Astrocyte of the hippocampus (primary cell): ENCODE results near the gene TMEM63A.

Experiments used
- DNase-seq: peaks from one replicate; pipeline ENCODE4 v3.0.0; 2011; ENCODE audit warnings: low read depth, low spot score

The TMEM63A gene

DNA sequence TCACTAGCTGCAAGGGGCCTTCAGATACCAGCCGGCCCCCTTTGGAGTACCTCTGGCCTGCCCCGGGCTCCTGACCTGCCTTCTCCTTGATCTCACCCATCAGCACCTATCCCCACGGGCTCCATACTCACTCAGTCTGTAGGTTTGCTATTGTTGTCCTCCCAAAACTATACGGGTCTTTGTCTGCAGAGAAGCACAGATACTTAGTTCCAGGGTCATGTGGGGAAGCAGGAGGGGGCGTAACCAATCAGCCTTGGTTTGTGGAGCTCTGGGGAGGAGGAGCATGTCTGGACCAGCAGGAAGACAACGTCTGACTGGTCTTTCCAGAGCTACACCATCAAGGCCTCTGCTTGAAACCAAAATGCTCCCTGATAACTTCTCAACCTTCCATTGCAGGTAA, 15.2 kb downstream of the TMEM63A start:
- no peak for DNase-seq

DNA sequence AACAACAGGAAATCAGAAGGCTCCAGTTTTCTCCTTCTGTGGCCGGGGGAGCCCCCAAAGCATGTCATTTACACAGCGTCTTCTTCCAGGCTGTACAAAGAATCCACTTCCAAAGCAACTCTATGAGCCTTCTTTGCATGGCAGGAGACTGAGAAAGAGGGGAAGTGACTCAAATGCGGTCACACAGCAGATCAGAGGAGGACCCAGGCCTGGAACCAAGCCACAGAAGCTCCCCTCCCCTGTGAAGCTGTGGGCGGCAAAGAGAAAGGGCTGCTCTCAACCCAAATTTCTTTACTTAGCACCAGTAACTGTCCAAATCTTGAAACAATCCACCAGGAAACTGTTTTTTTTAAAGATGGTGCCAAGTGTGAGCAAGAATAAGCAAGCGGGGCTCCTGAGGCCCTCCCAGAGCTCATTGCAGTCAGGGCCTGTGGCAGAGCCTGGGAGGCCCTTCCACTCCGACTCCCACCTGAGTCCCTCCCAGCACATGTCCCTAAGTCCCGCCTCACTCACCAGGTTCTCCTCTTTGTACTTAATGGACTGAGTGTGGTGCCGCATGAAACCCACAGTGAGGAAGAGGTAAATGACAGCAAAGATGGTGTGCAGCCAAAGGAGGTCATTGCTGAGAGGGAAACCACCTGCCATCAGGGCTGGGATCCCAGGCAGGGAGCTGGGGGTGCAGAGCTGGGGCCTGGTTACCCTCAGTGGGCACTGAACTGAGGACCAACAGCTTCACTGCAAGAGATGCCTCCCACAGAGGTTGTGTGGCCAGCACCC, 15.9 kb downstream of the TMEM63A start:
- DNase-seq = peak; percentile 65

DNA sequence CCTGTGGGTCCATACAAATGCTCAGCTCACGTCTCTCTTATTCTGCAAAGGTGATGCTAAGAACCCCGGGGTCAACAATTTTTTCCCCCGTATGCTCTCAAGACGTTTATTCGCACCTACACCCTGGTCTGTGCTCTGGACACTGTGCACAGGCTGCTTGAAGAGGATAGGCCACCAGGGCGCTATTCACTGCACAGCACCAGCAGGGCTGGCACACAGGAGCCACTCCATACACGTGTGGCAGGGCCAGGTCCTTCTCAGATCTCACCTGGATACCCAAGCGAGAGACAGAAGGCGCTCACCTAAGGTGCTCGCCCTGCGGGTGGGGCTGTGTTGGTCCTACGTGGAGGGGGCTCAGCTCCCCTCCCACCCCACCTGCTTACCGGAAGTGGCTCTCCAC, 16.7 kb downstream of the TMEM63A start:
- no peak for DNase-seq

DNA sequence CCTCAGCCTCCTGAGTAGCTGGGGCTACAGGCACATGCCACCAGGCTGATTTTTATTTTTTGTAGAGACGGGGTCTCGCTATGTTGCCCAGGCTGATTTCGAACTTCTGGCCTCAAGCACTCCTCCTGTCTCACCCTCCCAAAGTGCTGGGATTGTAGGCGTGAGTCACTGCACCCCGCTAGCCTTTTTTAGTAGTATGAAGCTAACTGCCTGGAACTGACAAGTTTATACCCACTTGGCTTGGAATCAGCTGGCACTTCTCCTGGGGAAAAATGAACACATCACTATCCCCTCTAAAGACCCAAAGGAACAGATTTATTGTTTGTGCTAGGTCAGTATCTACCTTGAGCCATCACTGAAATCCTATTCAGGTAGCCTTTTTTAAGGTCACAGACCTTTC, 19.0 kb downstream of the TMEM63A start:
- peak; percentile 28 for DNase-seq

DNA sequence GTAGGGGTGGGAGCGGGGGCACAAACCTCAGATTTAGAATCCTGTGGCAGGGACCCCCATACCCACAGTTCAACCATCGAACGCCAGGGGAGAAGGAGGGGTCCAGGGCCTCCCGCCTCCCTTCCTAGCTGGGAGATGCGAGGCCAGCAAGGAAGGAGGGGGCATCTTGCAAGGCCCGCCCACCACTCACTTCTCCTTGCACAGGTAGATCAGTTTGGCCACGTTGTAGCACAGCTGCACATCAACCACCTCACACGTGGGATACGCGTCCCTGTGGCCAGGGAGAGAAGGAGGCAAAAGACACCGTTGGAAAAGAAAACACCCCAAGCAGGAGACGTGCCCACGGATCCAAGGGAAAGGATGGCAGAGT, 19.6 kb downstream of the TMEM63A start:
- DNase-seq = no peak

DNA sequence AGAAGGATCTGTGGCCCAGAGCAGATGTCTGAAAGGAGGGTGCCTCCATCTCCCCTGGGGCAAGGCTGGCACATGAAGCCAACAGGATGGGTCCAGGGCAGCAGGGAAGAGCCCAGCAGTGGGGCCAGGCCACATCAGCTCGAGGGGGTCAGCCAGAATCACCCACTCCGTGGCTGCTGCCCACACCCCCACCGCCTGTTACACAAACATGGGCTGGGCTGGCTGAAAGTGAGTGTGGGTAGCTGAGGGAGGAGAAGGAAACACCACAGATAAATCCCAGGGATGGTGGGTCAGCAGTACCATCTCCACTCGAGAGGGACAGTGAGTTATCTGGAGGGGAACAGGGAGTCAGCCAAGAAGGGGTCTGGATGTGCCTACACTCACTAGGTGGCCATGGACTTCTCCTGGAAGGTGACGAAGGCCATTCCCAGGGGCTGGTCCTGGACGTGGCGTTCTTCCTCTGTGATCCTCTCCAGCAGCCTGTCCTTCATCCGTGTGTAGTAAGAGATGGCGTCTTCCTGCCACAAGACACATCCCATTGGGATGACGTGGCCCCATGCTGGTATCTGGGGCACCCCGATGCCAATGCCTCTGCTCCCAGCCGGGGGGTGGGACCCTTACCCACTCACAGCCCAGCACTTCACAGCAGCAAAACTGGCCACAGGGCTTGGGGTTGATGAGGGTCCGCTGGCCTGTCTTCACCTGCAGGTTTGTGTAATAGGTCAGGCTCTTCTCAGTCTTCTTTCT, 20.2 kb downstream of the TMEM63A start:
- DNase-seq = no peak

DNA sequence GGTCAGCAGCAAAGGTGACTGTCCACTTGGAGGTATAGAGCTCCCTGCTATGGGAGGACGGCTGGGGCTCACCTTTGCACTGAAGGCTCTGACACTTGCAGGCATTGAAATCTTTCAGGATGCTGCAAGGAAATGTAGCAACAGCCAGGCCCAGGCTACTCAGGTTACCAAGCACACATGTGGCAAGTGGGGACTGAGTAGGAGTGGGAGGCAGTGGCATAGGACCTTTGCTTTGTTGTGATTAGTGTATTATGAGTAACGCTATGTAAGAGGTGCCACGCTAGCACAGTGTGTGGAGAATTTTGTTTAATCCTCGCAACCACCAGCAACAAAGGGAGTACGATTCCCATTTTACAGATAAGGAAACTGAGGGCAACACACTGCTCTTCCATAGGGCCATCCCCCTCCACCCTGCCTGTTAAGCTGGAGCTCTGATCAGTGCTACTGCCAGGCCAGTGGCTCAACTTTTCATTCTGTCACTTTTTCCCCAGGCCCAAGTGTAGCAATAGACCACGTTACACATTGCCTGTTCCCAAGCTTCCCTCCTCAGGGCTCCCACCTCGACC, 21.2 kb downstream of the TMEM63A start:
- no peak for DNase-seq

DNA sequence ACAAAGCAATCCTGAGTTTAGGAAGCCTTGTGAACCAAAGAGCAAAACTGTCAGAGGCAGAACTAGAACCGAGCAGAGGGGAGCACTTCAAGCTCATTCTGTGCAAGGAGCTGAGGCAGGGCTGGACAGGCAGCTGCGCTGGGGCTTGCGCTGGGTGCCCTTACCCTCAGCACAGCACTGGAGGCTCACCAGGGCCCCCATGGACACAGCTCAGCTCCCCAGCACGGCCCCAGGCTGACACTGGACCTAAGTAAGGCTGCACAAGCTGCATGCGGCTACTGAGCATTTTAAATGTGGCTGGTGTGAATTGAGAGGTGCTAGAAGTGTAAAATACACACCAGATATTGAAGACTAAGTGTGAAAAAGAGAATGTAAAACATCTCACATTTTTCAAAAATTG, 22.1 kb downstream of the TMEM63A start:
- DNase-seq = no peak

DNA sequence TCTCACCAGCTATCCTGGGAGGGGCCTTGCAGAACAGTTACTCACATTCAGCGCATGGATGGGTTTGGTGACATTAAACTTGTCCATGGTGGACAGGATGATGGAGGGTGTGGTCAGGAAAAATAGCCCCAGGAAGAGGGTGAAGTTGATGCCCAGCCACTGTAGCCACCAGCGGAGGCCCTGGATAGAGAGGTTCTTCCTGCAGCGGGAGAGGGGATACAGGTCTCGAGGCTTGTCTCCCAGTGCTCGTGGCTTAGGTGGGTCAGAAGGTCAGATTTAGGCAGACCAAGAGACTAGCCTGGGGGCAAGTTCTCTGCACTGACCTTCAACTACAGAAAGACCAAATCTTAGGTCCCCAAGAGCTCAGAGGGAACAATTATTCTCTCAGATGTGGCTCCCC, 23.0 kb downstream of the TMEM63A start:
- no peak for DNase-seq

DNA sequence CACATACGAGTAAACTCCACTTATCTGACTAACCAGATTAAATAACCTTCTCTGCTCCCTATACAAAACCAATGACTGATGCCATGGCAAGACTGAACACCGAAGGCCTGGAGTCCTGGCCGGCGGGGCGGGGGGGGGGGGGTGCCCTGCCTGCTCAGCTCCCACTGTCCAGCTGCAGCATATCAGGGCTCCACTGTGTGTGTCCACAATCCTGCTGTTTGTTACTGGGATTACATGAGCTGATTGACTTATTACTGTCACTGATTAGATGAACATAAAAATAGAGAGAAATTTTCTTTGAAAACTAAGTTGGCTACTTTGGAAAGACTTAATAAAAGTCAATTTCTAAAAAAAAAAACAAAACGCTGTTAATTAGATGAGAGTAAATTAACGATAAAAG, 24.9 kb downstream of the TMEM63A start:
- DNase-seq = no peak

DNA sequence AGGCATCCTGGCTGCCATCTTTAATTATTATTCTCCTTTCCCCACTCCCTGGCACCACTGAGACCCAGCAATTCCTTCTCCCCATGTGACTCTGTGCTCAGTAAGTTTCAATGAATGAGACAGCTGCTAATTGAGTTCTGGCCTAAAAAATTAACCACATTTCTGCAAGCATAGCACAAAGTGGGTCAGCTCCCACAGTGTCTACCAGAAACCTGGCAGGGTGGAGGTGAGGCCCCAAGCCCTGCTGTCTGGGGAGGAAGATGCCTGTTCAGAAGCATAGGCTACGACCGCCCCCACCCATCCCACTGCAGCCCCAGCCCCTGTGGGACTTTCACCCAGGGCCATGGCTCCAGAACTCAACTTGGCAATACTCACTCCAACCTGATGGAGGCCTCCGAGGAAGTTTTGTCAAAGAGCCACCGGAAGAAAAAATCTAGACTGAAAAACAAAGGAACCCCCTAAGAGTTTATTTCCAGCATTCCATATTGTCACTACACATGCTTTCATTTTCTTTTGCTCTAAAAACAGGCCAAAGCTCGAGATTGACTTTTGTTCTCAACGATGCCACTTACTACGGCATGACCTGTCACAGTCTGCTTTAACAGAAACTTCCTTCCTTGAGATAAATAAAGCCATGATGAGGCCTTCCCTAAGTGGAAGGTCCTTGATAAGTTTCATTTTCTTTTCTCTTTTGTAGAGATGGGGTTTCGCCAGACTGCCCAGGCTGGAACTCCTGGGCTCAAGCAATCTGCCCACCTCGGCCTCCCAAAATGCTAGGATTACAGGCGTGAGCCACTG, 26.5 kb downstream of the TMEM63A start:
- no peak for DNase-seq

DNA sequence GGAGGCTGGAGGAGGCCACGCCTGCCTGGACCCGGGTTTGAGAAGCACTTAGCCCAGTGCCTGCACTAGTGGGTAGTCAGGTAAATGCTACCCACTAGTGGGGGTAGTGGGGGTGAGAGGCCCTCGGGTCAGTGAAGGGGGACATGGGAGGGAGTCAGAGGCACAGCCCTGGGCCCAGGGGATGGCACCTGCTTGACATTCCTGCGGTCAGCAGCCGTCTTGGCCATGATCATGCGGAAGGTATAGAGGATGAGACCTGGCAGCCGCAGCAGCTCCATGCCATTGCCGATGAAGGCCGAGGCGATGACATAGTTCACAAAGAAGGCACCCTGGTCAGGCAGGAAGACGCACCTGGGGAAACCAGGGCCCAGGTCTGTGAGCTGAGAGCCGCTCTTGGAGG, 28.7 kb downstream of the TMEM63A start:
- no peak for DNase-seq

DNA sequence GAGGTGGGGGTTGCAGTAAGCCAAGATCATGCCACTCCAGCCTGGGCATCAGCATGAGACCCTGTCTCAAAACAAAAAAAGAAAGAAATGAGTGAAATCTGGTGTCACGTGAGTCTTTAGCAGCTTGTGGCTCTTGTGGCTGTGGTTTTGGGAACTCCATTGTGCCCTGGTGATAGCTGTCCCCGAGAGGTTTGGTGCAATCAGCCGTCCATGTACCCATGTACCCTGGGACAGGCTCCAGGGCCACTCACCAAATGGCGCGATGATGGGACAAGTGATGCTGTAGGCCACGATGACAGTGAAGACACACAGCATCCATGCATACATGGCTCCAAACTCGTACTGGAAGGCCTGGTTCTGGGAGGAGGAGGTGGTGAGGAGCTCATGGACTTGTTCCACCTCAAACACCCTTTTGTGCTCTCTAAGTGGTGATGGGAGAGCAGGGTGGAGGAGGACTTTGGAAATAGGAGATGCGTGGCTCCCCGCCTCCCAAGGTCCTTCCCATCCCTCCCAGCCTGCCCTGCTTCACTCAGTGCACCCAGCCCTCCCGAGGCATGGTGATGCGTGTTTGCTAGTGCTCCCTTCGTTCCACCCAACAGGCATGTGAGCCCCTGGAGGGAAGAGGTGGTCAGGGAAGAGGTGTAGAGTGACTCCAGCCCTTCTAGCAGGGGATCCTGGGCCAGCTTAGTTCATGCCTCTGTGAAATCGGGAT, 29.6 kb downstream of the TMEM63A start:
- DNase-seq = no peak

DNA sequence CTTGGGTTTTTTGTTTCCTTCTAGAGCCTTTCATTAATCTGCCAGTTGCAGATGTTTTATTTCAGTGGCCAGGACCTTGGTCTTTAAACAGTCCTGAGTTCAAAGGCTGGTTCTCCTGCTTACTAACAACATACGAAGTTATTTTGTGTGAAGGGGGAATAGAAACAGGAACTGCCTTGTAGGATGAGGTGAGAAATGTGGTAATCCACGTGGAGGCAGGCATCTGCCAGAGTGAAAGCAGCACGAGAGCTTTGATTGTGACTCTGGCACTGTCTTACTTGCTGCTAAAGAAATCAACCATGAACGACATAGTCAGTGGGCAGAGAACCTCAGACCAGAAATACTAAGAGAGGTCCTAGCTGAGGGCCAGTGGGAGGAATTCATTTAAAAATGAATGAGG, 30.4 kb downstream of the TMEM63A start:
- no peak for DNase-seq

DNA sequence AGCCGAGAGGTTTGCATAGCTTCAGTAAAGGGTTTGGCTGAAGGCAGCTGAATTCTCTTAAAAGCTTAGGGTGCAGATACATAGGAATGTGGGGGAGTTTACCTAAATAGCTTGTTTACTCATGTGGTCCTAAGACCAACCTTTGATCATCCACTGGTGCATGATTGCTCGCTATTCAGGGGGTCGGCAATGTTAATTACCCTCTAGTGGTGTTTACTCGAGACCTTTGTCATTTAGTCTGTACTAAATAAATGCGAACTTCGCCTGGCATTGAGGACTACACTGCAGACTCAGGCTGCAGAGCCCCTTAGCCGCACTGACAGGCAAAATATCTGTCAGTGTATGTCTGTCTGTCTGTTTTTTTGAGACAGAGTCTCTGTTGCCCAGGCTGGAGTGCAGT, 31.8 kb downstream of the TMEM63A start:
- DNase-seq = no peak

DNA sequence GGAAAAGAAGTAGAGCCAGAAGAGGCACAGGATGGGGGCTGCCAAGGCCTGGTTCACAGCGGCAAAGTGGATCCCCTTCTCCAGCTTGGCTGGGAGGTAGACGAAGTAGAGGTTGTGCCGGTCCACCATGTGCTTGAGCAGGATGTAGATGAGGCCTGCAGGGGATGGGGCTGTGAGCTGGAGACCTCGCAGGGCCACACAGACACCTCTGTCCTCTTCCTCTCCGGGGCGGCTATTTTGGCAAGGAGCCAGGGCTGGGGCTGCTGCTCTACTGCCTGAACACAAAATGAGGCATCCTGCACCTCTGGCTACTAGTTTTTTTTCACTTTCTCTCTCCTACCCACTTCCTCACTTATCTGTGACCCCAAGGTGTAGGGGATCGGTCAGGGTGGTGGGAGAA, 32.3 kb downstream of the TMEM63A start:
- DNase-seq = no peak

DNA sequence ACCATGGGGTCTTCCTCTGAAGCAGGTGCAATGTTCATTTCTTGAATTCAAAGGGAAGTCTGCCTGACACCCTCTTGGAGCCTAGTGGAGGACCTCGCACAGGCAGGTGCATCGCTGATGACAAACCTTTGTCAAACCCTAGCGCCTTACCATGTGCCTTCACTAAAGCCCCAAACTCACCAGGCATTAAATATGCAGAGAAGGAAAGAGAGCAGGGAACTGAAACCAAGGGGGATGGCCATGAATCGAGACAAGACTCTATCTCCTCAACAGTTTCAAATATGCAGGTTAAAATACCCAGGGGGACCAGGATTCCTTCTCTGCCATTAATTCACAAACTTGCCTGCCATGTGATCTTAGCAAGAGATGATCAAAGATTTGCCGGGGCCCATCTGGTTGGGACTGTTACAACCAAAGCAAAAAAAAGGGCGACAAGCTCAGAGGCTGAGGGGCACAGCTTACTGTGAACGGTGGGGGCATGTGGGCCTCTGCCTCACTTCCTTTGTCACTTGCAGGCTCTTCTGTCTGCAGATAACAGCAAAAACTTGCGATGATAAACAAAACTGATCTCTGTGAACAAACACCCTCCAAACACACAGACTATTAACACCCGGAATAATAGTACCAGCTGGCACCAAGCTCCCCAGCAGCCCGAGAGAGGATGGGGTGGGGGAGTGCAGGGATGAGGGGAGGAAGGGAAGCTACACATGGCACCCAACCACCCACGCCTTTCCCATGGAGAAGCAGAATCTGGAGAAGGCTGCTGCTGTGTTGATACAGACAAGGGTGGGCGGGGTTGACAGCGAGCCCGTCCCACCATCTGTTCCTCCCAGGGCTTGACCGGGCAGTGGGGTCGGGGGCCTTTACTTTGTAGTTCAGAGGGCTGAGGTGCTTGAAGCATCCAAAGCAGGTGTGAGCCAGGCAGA, 33.9 kb downstream of the TMEM63A start:
- no peak for DNase-seq

DNA sequence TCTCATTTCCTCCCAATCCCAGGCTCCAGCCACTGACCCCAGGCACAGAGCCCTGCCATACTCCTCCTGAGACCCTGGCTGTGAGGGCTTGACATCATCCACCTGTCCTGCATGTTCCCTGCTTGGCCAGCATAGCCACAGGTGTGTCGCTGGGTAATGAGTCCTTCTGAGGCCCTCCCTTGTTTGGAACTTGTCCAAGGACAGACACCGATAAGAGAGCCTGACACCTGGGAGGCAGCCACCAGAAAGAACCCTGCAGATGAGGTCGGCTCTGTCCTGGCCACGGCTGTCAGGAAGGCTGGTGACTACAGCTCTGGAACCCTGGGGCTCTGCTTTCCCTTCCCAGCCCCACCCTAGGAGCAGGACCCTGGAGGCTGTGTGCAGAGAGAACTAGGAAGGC, 34.6 kb downstream of the TMEM63A start:
- DNase-seq = no peak

DNA sequence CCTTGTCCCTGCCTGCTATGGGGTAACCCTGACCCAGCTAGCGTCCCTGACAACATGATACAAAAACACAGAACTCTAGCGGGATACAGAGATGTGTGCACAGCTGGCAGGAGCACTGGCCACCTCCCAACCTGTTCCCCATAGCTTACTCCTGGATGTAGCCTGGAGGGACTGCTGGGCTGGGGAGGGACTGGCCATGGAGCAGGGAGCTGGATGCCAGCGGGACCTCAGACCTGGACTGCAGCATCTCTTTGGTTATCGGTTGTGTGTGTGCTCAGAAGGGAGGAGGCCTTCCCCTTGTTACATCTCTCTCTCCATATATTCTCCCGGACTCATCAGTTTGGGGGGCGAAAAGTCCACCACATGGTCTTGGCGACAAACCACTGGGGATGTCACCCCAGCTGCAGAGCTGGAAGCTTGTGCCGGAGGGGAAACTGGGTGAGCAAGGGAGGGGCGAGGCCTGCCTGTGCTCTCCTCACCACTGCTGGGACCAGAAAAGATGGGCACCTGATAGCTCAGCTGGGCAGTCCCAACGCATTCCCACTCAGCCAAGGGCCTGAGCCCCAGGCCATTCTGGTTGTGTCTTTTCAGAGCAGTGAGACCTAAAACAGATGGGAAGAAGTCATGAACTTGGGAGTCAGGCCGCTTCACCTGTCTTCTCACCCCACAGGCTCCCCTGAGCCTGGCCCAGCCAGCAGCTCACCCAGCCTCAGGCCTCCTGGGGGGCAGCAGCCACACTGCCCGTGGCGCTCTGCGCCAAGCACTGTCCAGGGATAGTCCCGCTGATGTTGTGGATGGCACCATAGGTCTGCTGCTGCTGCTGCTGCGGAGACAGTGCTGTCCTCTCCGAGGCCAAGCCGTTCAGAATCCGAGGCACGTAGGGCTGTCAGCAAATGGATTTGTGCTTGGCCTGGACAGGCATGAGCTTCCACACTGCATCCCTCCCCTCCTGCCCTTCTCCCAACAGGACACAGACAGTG, 35.6 kb downstream of the TMEM63A start:
- DNase-seq = no peak
